Activated CD4-positive, alpha-beta T cell treated with anti-CD3 and anti-CD28 coated beads, Interleukin-2, amount 10 ng/mL, durations not matched to agents 24 days and 14 days (primary cell): ENCODE measurements around the gene MAP2K5. TPM values are rescaled to one million over a fixed set of nuclear protein-coding genes. Genes with fewer than 3 reads are reported as not detected.

Experiments
- DNase-seq: peaks from one replicate; pipeline ENCODE4 v3.0.0; 2022
- H3K27ac Mint-ChIP-seq: one replicate; pipeline ENCODE4 v1.8.0; 2022; ENCODE audit warnings: mild to moderate bottlenecking, mixed read lengths
- H3K27me3 Mint-ChIP-seq: one replicate; pipeline ENCODE4 v1.8.0; 2022; ENCODE audit warnings: mixed read lengths
- H3K36me3 Mint-ChIP-seq: one replicate; pipeline ENCODE4 v1.8.0; 2022; ENCODE audit warnings: low read depth, mild to moderate bottlenecking, mixed read lengths
- H3K4me1 Mint-ChIP-seq: one replicate; pipeline ENCODE4 v1.8.0; 2021; ENCODE audit warnings: mixed read lengths
- H3K4me3 Mint-ChIP-seq: one replicate; pipeline ENCODE4 v1.8.0; 2022; ENCODE audit warnings: mild to moderate bottlenecking, moderate library complexity, mixed read lengths
- H3K9me3 Mint-ChIP-seq: one replicate; pipeline ENCODE4 v1.8.0; 2021; ENCODE audit warnings: mixed read lengths
- intact Hi-C: fragments of 100-400 bp; cut with micrococcal nuclease; formaldehyde crosslinking; loops from one replicate; pipeline ENCODE4 v1.15.1; 2023
- total RNA-seq: library from RNA; stranded (reverse); gene quantifications from 2 replicates; pipeline ENCODE4 v1.2.3, GENCODE V29; 2022

The MAP2K5 gene
- total RNA-seq, 1 donor from 2014 or later: 21.0 TPM

DNA sequence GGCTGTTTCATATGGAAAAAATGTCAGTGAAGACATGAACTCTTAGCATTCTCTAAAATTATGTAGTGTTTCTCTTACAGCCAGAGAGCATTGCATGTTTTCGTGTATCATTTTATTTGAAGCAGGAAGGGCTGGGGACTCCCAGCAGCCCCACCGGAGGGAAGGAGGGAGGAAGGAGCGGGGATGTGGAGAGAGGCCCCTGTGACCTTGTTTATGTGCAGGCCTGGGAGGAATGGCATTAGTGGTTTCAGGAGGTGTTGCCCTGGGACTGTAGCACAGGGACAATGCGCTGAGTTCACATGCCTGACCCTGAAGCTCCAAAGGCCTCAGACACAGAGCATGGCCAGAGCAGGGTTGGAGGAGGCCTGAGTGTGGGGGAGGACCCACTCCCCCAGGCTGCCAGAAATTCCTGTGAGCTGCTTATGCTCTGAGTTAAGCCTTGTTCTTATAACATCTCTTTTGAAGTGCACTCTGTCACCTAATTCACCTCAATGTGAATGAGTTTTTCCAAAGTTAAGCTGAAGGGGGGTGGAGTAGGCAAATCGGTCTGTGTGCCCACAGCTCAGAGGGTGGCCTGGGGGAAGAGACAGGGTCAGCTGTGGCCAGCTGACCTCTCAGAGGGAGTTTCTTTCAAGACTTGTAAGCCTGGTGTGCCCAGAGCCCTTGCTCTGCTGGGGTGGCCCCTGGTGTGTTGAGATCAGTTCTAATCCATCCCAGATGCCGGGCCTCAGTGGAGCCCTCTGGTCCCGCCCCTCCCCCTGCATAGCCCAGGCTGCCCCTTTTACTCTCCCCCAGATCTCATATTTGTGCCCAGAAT is 301.3 kb downstream of the MAP2K5 start:
- no peaks in the 10 kb centered on the region for H3K9me3 Mint-ChIP-seq
- no peak overlapping the region for H3K27ac Mint-ChIP-seq
- H3K36me3 Mint-ChIP-seq: peaks cover 3% of the 10 kb centered on the region

GRCh38 chr15:67845974-67846373 is 303.5 kb downstream of the MAP2K5 start:
- DNase-seq: no peak
- intact Hi-C loops: no loop called here

More for the DNA sequence above, 301.3 kb downstream of the MAP2K5 start:
- DNase-seq: no peak
- intact Hi-C loops: loop anchor here (5.0 kb wide), 1 partner anchor 209 kb away; the partner anchor contains the start of gene PIAS1
- no peak overlapping the region for H3K4me3 Mint-ChIP-seq
- H3K27me3 Mint-ChIP-seq: peaks cover 20% of the 10 kb centered on the region
- H3K4me1 Mint-ChIP-seq: peaks cover 17% of the 10 kb centered on the region

DNA sequence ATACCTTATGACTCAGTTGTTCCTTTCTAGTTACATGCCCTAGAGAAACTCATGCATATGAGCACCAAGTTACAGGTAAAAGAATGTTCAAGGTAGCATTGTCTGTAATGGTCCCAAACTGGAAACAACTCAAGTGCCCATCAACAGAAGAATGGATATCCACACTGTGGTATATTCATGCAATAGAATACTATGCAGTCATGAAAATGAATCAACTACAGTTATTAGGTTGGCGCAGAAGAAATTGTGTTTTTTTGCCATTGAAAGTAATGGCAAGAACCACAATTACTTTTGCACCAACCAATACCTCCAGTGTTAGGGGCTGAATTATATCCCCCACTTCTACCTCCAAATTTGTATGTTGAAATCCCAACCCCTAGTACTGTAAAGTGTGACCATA is 307.0 kb downstream of the MAP2K5 start:
- DNase-seq: no peak
- Mint-ChIP-seq H3K36me3 (no peaks in the 10 kb centered on the region), H3K4me1 (peaks cover 2% of the 10 kb centered on the region), H3K4me3 (no peak overlapping the region), H3K27me3 (peaks cover 20% of the 10 kb centered on the region), H3K27ac (no peak overlapping the region), H3K9me3 (no peaks in the 10 kb centered on the region)
- intact Hi-C loops: no loop called here

More at GRCh38 chr15:67845974-67846373, 303.5 kb downstream of the MAP2K5 start:
- peaks cover 6% of the 10 kb centered on the region for H3K4me1 Mint-ChIP-seq
- no peaks in the 10 kb centered on the region for H3K36me3 Mint-ChIP-seq
- H3K27ac Mint-ChIP-seq: no peak overlapping the region
- no peak overlapping the region for H3K4me3 Mint-ChIP-seq
- no peaks in the 10 kb centered on the region for H3K9me3 Mint-ChIP-seq
- H3K27me3 Mint-ChIP-seq: peaks cover 20% of the 10 kb centered on the region

DNA sequence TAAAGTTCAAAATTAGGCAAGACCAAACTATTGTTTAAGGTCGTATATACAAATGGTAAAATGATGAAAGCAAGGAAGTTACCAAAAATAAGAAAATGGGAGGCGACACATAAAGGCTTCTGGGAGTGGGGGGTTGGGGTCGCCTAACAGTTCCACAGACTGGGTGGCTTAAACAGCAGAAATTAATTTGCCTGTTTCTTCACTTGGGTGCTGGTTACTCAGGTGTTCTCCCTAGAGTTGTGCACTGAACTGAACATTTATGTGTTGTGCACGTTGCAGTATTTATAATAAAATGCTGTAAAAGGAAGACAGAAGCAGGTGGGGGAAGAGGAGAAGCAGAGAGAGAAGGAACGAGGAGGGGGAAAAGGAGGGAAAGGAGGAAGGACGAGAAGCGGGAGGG is 307.8 kb downstream of the MAP2K5 start:
- Mint-ChIP-seq H3K4me1 (peaks cover 2% of the 10 kb centered on the region), H3K9me3 (no peaks in the 10 kb centered on the region), H3K4me3 (no peak overlapping the region), H3K36me3 (no peaks in the 10 kb centered on the region), H3K27ac (no peak overlapping the region), H3K27me3 (peaks cover 20% of the 10 kb centered on the region)
- intact Hi-C loops: no loop called here
- DNase-seq: no peak

DNA sequence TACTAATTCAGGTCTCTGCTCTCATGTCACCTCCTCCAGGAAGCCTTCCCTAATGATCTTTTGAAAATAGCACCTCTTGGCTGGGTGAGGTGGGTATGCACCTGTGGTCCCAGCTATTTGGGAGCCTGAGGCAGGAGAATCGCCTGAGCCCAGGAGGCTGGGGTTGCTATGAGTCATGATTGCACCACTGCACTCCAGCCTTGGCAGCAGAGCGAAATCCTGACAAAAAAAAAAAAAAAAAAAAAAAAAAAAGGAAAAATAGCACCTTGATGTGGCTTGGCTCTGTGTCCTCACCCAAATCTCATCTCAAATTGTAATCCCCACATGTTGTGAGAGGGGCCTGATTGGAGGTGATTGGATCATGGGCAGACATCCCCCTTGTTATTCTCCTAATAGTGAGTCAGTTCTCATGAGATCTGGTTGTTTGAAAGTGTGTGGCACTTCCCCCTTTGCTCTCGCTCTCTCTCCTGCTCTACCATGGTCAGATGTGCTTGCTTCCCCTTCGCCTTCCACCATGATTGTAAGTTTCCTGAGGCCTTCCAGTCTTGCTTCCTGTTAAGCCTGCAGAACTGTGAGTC is 308.6 kb downstream of the MAP2K5 start:
- H3K9me3 Mint-ChIP-seq: no peaks in the 10 kb centered on the region
- H3K27me3 Mint-ChIP-seq: peaks cover 20% of the 10 kb centered on the region
- DNase-seq: no peak
- H3K27ac Mint-ChIP-seq: peak overlapping the region; percentile 25
- no peak overlapping the region for H3K4me3 Mint-ChIP-seq
- H3K36me3 Mint-ChIP-seq: no peaks in the 10 kb centered on the region
- intact Hi-C loops: no loop called here
- peaks cover 6% of the 10 kb centered on the region for H3K4me1 Mint-ChIP-seq

GRCh38 chr15:67852418-67852817 is 309.9 kb downstream of the MAP2K5 start:
- no peak for DNase-seq
- Mint-ChIP-seq H3K4me3 (no peak overlapping the region), H3K9me3 (no peaks in the 10 kb centered on the region), H3K27ac (no peak overlapping the region), H3K36me3 (no peaks in the 10 kb centered on the region), H3K27me3 (peaks cover 16% of the 10 kb centered on the region), H3K4me1 (peaks cover 6% of the 10 kb centered on the region)
- intact Hi-C loops: no loop called here

- Mint-ChIP-seq H3K4me3 (no peak overlapping the region), H3K4me1 (peaks cover 6% of the 10 kb centered on the region), H3K27ac (no peak overlapping the region), H3K27me3 (peaks cover 8% of the 10 kb centered on the region), H3K9me3 (no peaks in the 10 kb centered on the region), H3K36me3 (no peaks in the 10 kb centered on the region)
- intact Hi-C loops: no loop called here
- DNase-seq: no peak
Measured at GRCh38 chr15:67853454-67853853, 311.0 kb downstream of the MAP2K5 start.

DNA sequence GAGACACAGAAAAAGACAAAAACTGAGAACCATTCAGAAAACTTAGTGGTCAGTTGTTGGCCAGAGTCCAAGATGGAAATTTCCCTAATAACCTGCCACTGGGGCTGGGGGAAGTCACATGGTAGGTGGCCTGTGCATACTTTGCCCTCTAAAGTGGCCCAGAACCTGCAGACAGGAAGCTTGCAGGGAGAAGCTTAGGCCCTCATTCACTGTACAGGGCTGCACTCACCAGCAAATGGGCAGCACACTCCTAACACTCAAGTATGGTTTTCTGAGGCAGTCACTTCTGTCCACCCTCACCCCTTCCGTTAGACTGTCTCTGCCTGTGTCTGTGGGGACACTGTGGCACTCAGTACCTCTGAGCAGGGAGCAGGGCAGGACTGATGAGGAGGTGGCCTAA is 311.9 kb downstream of the MAP2K5 start:
- peaks cover 4% of the 10 kb centered on the region for H3K27me3 Mint-ChIP-seq
- no peak overlapping the region for H3K4me3 Mint-ChIP-seq
- no peaks in the 10 kb centered on the region for H3K9me3 Mint-ChIP-seq

DNA sequence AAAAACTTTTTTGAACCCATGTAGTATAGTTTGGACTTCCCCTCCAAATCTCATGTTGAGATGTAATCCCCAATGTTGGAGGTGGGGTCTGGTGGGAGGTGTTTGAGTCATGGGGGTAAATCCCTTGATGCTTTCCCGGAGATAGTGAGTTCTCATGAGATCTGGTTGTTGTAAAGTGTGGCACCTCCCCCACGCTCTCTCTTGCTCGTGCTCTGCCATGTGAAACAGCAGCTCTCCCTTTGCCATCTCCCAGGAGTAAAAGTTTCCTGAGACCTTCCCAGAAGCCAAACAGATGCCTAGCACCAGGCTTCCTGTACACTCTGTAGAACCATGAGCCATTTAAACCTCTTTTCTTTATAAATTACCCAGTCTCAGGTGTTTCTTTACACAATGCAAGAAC is 313.3 kb downstream of the MAP2K5 start:
- H3K36me3 Mint-ChIP-seq: no peaks in the 10 kb centered on the region
- no peaks in the 10 kb centered on the region for H3K9me3 Mint-ChIP-seq
- peaks cover 2% of the 10 kb centered on the region for H3K27me3 Mint-ChIP-seq
- no peak for DNase-seq
- peaks cover 6% of the 10 kb centered on the region for H3K4me1 Mint-ChIP-seq
- peak overlapping the region; percentile 27 for H3K27ac Mint-ChIP-seq
- intact Hi-C loops: no loop called here
- H3K4me3 Mint-ChIP-seq: no peak overlapping the region

More for the DNA sequence above, 311.9 kb downstream of the MAP2K5 start:
- Mint-ChIP-seq H3K4me1 (peaks cover 6% of the 10 kb centered on the region), H3K36me3 (no peaks in the 10 kb centered on the region), H3K27ac (no peak overlapping the region)
- intact Hi-C loops: no loop called here
- no peak for DNase-seq

Other genes starting within 250 kb of the MAP2K5 start
- 4.7 and 7.3 TPM in 2 replicates for gene C15orf61, start 21.6 kb upstream of the MAP2K5 start, total RNA-seq